GM21367 (cell line): Measurements from ENCODE around the gene CDON.

Source experiments
- ATAC-seq: cut with Tn5 transposase; IDR thresholded peaks from one replicate; pipeline ENCODE4 v1.9.1; 2021; ENCODE audit not compliant: unreplicated experiment

Gene CDON

DNA sequence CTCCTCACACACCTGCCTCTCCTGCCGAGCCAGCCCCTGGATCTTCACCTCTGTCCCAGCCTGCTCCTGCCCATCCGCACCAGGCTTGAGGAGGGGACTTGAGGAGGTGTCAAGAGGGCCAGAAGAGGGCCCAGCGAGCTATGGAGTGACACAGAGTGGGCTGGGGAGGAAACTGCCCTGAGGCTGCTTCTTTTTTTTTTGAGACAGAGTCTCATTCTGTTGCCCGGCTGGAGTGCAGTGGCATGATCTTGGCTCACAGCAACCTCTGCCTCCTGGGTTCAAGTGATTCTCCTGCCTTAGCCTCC, 21.9 kb upstream of the CDON start:
- ATAC-seq = no peak

DNA sequence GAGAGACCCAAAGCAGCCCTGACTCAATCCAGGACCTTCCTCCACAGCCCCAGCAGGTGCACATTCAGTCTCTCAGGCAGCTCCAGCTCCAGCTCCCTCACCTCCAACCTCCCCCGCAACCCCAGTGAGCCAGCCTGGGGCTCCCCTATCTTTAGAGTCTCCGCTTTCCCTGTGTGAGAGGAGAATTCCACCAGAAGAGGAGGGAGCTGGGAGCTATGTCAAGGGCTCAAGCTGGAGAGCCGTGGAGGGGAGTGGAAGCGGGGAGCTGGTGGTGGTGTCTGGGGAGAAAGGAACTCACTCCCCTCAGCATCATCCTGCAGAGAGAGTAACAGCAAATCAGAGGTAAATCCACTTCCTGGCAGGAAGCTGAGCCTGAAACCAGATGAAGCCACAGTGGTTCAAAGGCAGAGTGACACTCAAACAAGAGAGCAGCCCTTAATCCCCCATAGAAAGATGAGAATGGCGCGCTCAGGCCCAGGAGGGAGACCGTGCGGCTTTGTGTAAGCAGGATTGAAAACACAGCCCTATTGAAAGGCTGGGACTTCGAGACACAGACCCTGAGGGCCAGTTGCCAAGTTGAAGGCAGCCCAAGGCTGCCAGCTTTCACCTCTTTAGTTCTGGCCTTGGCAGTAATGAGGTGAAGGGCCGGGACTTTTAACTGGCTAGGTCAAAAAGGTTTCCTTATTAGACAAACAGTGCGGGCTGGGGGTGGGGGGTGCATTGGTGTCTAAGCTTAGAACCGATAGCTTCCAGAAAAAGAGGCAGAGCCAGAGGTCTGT, 21.4 kb upstream of the CDON start:
- ATAC-seq = no peak

- ATAC-seq = no peak
Observed at GRCh38 chr11:126082251-126083109, 19.8 kb upstream of the CDON start.

GRCh38 chr11:126081915-126082250, 19.2 kb upstream of the CDON start:
- no peak for ATAC-seq

GRCh38 chr11:126080161-126080941, 17.7 kb upstream of the CDON start:
- no peak for ATAC-seq

- no peak for ATAC-seq
Observed at GRCh38 chr11:126079621-126080124, 17.0 kb upstream of the CDON start.

DNA sequence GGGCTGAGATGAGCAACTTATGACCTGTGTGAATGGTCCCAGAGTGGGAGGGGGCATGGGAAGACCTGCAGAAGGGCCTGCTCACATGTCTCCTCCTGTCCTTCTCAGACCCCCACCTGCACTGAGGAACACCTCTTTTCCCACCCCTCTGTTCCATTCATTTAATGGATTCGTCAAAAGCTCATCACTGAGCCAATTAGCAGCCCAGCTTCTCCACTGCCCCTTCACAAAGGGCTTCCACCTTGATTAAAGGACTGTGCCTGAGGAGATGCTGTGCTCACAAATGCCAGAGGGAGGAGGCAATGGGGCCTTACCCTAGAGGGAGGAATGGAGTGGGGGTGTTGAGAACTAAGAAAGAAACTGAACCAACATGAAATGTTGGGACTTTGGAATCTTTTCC, 14.0 kb upstream of the CDON start:
- no peak for ATAC-seq

- ATAC-seq = no peak
Observed at GRCh38 chr11:126072801-126073594, 10.3 kb upstream of the CDON start.

DNA sequence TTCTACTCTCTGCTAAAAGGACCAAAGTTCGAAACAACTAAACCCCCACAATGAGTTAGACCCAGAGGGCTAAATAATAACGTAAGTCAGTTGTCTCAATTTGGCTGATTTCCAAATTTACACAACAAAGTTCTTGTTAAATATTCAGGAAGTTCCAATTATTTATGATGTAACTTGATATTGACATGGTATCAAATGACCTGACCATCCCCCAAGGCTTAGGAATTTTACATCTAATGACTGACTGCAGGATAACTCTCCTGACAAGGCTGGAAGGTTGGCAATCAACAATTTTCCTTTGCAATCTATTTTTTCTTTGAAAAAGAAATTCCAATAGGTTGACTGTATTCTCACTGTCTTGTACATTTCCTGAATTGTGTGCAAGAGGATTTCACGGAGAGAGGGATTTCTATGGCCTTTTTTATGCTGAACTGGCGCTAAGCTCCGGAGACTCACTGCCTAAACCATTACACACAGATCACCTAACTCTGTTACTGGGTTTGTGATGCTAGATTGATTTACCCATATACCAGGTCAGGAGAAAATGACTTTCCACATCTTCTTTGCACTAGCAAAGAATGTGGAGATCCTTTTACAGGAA, 9.6 kb upstream of the CDON start:
- no peak for ATAC-seq

DNA sequence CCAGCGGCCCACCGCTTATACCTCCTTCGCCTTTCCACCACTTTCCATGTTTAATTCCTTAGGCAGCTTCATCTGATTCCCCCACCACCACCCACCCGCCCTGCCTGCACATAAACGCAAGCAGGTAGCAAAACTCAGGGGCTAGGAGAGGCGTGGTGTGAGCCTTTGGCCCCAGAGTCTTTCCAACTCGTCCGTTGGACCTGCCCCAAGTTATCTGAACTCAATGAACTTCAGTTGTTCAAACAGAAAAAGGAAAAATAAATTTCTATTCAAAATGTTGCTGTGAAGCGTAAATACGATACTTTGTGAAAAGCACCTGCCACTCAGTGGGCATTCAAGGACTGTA, 814 bp upstream of the CDON start:
- no peak for ATAC-seq

- ATAC-seq = no peak
Observed at GRCh38 chr11:126061707-126062678, 673 bp downstream of the CDON start.

- no peak for ATAC-seq
Observed at GRCh38 chr11:126060757-126061171, 1.9 kb downstream of the CDON start.

DNA sequence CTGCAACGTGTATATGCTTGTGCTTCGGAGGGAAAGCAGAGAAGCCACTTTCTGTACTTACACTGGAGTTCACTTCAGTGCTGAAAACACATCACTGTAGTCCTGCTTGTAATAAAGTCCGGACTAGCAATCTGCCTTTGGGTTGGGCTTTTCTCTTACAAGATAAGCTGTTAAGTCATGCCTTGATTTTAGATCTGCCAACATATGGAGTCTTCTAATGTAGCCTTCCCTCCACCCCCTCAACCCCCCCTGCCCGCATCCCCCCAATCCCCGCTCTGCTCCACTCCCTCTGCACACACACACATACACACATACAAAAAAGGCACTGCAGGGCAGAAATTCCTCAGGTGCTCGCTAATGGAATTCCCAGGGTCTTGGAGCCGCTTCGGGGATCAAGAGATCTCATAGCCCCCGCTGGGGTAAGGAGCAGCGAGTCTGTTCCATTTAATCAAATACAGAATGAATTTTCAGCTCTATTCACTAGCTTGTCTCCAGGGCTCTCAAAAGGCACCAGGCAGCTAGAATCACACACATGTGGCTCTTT, 3.4 kb downstream of the CDON start:
- ATAC-seq = no peak

- no peak for ATAC-seq
Observed at GRCh38 chr11:126058105-126058874, 4.4 kb downstream of the CDON start.

GRCh38 chr11:126054882-126055281, 7.8 kb downstream of the CDON start:
- no peak for ATAC-seq

DNA sequence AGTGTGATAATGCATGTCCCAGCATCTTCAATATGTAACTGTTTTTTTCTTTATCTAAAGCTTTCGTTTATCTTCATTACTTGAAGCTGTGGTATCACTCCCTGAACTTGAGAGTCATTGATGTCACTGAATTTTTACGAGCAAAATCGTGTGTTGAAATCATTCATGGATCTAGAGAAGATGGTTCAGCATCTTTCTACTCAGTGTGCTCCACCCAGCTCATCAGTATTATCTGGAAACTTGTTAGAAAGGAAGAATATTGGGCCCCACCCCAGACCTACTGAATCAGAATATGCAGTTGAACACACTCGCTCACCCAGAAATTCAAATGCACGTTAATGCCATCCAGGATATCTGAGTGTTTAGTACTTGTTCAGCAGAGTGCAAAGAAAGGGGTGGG, 8.3 kb downstream of the CDON start:
- ATAC-seq = no peak

- ATAC-seq = no peak
Observed at GRCh38 chr11:126053415-126054286, 9.0 kb downstream of the CDON start.
